Endometrial microvascular endothelial cells (primary cell): ENCODE results near the gene PPP1R9A. TPM values are rescaled to one million over a fixed set of nuclear protein-coding genes. Genes with fewer than 3 reads are reported as not detected.

Experiments used
- in situ Hi-C: cut with HindIII; loops from 2 replicates; pipeline ENCODE4 v1.10.0; 2017; ENCODE audit warnings: low sequenced_read_pairs, low pct_unique_long_range_greater_than_20kb; ENCODE audit errors: inconsistent ontology term
- total RNA-seq: library from RNA; depleted of rRNA; stranded (reverse); fragments of >200 nt; gene quantifications from one replicate; pipeline ENCODE4 v1.2.3, GENCODE V29; 2015; ENCODE audit errors: inconsistent ontology term

The PPP1R9A gene
- total RNA-seq, 1 donor from 2014 or later = not detected

GRCh38 chr7:94907811-94908322 lies 473 bp downstream of the PPP1R9A start:
- in situ Hi-C loops = no loop called here

GRCh38 chr7:94908323-94909178 lies 1.2 kb downstream of the PPP1R9A start:
- in situ Hi-C loops = no loop called here

DNA sequence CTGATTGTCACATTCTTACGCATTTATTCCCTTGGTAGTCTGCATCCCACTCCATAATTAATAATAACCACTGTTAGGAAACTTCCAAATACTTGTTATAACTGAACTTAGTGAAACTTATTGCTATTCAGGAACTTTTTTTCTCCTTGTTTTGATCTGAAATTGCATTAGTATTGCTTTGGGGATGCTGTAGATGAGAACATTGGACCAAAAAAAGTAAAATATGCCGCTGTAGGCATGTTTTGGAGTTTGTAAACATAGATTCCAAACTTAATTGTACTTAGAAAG lies 1.7 kb downstream of the PPP1R9A start:
- in situ Hi-C loops = no loop called here

DNA sequence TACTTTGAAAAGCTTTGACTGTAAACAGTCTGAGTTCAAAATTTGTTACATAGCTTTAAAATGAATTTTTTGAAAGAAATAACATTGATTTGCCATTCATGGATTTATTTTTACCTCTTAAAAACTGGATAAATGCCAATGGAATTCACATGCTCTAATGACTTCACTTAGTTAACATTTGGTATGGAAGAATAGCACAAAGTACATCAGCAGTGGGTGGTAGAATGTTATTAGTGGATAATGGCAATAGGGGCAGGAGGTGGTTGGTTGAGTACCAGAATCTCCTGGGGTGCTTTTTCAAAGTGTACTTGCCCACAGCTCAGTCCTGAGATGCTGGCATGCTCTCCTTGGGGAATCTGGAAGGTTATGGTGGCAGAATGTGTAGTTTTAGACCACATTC lies 4.7 kb downstream of the PPP1R9A start:
- in situ Hi-C loops = no loop called here

- in situ Hi-C loops = no loop called here
Observed at GRCh38 chr7:94913391-94913790, 6.0 kb downstream of the PPP1R9A start.

- in situ Hi-C loops = no loop called here
Observed at GRCh38 chr7:94921911-94922310, 14.5 kb downstream of the PPP1R9A start.

DNA sequence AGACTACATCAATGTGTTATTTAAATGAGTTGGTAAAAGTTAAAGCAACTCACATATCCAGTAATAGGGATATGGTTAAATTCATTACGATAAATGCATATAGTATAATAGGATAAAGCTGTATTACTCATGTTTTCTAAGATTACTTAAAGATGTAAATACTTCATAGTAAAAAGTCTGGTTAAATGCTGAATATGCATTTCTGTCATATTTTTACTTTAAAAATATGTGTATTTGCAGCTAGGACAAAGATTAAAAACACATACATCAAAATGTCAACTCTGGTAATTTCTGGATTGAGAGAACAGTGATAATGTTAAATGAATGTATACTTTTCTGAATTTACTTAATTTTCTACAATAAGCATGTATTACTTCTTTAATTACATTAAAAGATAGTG lies 15.1 kb downstream of the PPP1R9A start:
- in situ Hi-C loops = no loop called here

DNA sequence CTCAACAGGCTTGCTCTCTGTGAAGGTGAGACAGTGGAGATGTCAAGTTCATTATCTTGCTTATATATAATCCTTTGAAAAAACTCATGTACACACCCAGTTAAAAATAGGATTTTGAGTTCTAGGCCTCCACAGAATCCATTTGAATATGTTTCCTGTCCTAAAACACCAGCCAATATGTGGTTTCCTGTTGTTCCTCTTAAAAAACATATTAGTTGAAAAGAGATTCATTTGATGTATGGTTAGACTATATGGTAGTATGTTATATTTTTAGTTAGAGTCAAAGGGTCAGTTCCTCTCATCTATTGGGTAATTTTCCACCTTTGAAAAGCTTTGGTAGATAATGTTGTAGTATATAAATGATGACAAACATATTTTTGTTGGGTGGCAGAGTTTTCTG lies 16.0 kb downstream of the PPP1R9A start:
- in situ Hi-C loops = no loop called here

DNA sequence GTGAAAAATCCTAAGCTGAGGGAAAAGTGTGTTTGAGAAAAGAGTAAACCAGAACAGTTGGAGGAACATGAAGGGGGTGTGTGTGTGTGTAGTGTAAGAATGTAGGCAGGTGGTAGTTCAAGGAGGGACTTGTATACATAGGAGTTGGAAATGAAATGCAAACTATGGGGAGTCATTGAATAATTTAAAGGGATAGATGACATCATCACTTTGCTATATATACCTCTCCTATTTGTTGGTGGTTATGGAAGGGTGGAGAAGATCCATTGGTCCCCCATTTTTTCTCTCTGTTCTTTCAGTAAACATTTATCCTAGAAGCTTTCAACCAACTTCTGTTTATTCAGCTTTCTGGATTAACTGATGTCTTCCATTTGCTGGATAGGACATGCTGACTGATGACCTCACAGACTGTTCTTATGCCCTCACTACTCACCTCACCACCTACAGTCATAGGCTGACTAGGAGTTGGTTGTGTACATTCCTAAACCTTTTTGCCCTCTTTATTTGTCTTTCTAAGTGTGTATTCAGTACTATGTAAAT lies 20.8 kb downstream of the PPP1R9A start:
- in situ Hi-C loops = no loop called here

GRCh38 chr7:94933256-94933990 lies 26.0 kb downstream of the PPP1R9A start:
- in situ Hi-C loops = no loop called here

- in situ Hi-C loops = no loop called here
Observed at GRCh38 chr7:94939395-94939794, 32.0 kb downstream of the PPP1R9A start.

DNA sequence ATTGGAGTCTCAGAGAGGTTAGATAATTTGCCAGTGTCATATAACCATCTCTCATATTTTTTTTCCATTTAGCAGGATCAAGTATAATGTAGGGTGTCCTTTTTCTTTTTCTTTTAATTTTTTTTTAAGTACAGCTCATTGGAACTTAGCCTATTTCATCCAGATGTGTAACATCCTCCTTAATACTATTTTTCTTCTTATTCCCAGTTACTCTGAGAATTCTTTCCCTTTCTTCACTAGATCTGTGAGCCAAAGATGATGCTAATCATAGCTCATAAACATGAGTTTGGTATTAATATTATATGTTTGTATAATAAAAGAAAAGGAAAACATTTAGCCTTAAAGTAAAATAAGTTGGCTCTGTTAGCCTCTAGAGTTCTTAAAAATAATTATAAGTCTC lies 32.8 kb downstream of the PPP1R9A start:
- in situ Hi-C loops = no loop called here

DNA sequence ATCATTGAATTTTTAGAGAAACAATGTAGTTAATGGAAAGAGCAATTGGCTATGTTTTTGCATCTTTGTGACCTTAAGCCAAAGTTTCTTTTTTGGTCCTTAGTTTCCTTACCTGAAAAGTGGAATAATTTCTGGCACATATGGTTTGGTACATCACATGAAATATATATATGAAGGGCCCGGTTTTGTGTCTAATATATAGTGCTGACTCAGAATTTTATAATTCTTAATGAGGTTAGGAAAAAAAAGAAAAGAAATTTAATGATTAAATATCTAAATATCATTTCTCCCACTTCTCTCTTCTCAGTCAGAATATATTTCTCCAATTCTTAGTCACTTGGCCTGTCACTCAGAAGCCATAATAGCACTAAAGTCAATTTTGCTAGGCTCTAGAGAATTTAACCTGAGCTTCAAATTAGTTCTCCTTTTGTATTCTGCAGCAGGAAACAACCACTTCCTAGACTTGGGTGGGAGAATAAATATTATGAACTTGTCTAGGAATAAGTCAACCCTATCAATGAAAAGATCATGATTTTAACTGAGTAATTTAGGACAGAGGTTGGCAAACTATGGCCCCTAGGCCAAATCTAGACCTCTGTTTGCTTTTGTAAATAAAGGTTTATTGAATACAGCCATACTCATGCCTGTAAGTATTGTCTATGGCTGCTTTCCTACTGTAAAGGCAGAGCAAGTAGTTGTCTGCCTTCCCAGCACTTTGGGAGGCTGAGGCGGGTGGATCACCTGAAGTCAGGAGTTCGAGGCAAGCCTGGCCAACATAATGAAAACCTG lies 34.6 kb downstream of the PPP1R9A start:
- in situ Hi-C loops = no loop called here

GRCh38 chr7:94943134-94943533 lies 35.7 kb downstream of the PPP1R9A start:
- in situ Hi-C loops = no loop called here

GRCh38 chr7:94949532-94949931 lies 42.1 kb downstream of the PPP1R9A start:
- in situ Hi-C loops = no loop called here

DNA sequence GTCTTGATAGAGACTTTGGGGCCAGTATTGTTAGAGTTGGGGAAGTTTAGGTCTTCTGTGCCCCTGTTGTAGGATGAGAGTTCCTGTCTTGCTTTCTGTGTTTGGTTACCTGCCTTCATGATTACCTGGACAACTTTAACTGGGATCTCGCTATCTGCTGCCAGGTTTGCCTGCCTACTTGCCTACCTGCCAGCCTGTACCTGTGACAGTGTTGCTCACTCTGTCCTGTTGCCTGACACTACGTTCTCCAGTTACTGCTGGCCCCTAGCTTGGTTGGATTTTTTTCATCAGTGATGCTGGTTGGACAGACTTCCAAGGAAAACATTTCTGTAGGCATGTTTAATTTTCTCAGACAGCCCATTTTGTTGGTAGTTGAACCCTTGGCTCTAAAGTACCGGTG lies 48.4 kb downstream of the PPP1R9A start:
- in situ Hi-C loops = no loop called here

DNA sequence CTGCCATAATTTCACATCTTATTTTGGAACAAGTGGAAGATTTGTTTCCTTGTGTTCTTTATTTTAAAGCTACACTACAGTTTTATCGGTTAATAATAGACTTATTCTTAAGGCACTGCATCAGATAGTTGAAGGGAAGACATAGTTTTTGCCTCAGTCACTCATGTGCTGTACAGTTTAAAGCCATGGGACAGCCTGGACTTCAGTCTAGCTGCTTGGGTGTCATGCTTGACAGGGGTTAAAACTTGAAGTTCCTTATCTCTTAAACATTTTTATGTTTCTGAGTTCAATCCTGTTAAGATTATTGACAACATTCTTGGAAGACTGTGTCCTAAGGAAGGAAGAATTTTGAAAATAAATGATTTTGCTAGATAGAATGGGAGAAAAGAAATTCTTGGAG lies 49.7 kb downstream of the PPP1R9A start:
- in situ Hi-C loops = no loop called here

- in situ Hi-C loops = no loop called here
Observed at GRCh38 chr7:94962661-94963060, 55.3 kb downstream of the PPP1R9A start.

DNA sequence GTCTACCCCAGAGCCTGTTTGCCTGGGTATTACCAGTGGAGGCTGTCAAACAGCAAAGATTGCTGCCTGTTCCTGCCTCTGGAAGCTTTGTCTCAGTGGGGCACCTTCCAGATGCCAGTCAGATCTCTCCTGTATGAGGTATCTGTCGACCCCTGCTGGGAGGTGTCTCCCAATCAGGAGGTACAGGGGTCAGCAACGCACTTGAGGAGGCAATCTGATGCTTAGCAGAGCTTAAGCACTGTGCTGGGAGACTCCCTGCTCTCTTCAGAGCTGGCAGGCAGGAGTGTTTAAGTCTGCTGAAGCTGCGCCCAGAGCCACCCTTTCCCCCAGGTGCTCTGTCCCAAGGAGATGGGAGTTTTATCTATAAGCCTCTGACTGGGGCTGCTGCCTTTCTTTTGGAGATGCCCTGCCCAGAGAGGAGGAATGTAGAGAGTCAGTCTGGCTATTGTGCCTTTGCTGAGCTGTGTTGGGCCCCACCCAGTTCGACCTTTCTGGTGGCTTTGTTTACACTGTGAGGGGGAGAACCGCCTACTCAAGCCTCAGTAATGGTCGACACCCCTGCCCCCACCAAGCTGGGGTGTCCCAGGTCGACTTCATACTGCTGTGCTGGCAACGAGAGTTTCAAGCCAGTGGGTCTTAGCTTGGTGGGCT lies 62.2 kb downstream of the PPP1R9A start:
- in situ Hi-C loops = no loop called here
